Caco-2 (cell line): Measurements from ENCODE around the gene SRPK3. TPM values are rescaled to one million over a fixed set of nuclear protein-coding genes. Genes with fewer than 3 reads are reported as not detected.
A peak's percentile ranks its signal among the peaks of the same experiment; 100 is the strongest.

Experiments used
- BruUV-seq: library from RNA; stranded (reverse); fragments of 400-500 nt; replicated peaks from 2 replicates; lab custom pipeline; 2021; lab: Mats Ljungman, UMichigan
- CTCF ChIA-PET: fragments of 300-600 bp; sonication (Branson Sonifier 250); formaldehyde crosslinking; loops from one replicate; lab custom pipeline; 2022; ENCODE audit warnings: antibody characterized with exemption; lab: Charles Lee
- POLR2A ChIA-PET: fragments of 300-600 bp; sonication (Branson Sonifier 250); formaldehyde crosslinking; loops from one replicate; lab custom pipeline; 2022; ENCODE audit warnings: antibody characterized with exemption; lab: Charles Lee
- DNase-seq, 2 experiments: peaks; one replicate each; pipeline versions ENCODE4 v3.0.0 to v3.0.0-alpha.2; 2020 to 2022
- H3K27me3 ChIP-seq: replicated peaks from 2 replicates; pipeline ENCODE4 v1.6.0; 2011; ENCODE audit warnings: low read length; ENCODE audit not compliant: control insufficient read depth, insufficient read depth
- H3K36me3 ChIP-seq: 2 replicates; pipeline ENCODE4 v1.5.1; 2011; ENCODE audit warnings: low read length; ENCODE audit not compliant: control insufficient read depth, insufficient read depth
- H3K4me1 ChIP-seq: fragments of 250-450 bp; sonication (Bioruptor Pico); 2 replicates; pipeline ENCODE4 v1.5.1; 2020; ENCODE audit warnings: mild to moderate bottlenecking
- H3K4me3 ChIP-seq: 2 replicates; pipeline ENCODE4 v1.5.1; 2011; ENCODE audit warnings: low read depth, mild to moderate bottlenecking, control low read depth, low read length
- H3K9me3 ChIP-seq: fragments of 250-450 bp; sonication (Bioruptor Pico); 2 replicates; pipeline ENCODE4 v1.5.1; 2020; ENCODE audit warnings: mild to moderate bottlenecking, moderate library complexity
- H3K27ac Mint-ChIP-seq: one replicate; pipeline ENCODE4 v1.8.0; 2022; ENCODE audit warnings: mixed read lengths; ENCODE audit not compliant: unreplicated experiment
- H3K27me3 Mint-ChIP-seq: one replicate; pipeline ENCODE4 v1.8.0; 2022; ENCODE audit warnings: mixed read lengths; ENCODE audit not compliant: insufficient read depth, unreplicated experiment
- H3K36me3 Mint-ChIP-seq: one replicate; pipeline ENCODE4 v1.8.0; 2022; ENCODE audit warnings: mild to moderate bottlenecking, mixed read lengths; ENCODE audit not compliant: insufficient read depth, unreplicated experiment
- H3K4me1 Mint-ChIP-seq: one replicate; pipeline ENCODE4 v1.8.0; 2022; ENCODE audit warnings: low read depth, mixed read lengths; ENCODE audit not compliant: unreplicated experiment
- H3K4me3 Mint-ChIP-seq: one replicate; pipeline ENCODE4 v1.8.0; 2022; ENCODE audit warnings: mild to moderate bottlenecking, moderate library complexity, mixed read lengths; ENCODE audit not compliant: unreplicated experiment
- H3K9me3 Mint-ChIP-seq: one replicate; pipeline ENCODE4 v1.8.0; 2022; ENCODE audit warnings: mixed read lengths; ENCODE audit not compliant: unreplicated experiment
- intact Hi-C: fragments of 100-400 bp; cut with micrococcal nuclease; formaldehyde crosslinking; loops from one replicate; pipeline ENCODE4 v1.10.0; 2022; ENCODE audit not compliant: unreplicated experiment
- total RNA-seq: library from RNA; stranded (reverse); gene quantifications from 2 replicates; pipeline ENCODE4 v1.2.3, GENCODE V29; 2022
- TF ChIP-seq, protein P1 (sequence below), 2 experiments: fragments of 200-600 bp in 1 of 2; IDR thresholded peaks; 1 replicate in 1 of 2; 2 replicates in 1 of 2; pipeline versions ENCODE4 v1.5.1 to v1.8.0; 2011 to 2022; ENCODE audit warnings: antibody characterized with exemption in 1 of 2, control low read depth in 1 of 2, inconsistent platforms in 1 of 2, low read depth in 1 of 2, low read length in 1 of 2, mild to moderate bottlenecking in 1 of 2, moderate library complexity in 1 of 2; ENCODE audit not compliant: insufficient read depth in 1 of 2, severe bottlenecking in 1 of 2, unreplicated experiment in 1 of 2

Gene SRPK3
- total RNA-seq, 1 experiment from 2014 or later: not detected

DNA sequence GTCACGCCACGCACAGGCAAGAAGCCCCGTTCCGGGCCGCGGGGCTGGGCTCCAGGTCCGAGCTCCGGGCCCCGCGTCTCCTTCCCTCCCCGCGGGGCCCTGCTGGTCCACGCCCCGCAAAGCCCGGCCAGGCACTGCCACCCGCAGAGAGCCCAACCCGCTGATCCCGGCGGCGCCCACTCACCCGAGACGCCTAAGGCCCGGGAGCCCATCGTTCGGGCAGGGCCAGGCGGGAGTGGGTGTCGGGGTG lies 48.6 kb downstream of the SRPK3 start:
- Mint-ChIP-seq H3K27me3 (no peaks in the 10 kb centered on the region), H3K27ac (no peak overlapping the region), H3K9me3 (no peaks in the 10 kb centered on the region), H3K36me3 (no peaks in the 10 kb centered on the region), H3K4me1 (no peaks in the 10 kb centered on the region), H3K4me3 (no peak overlapping the region)
- no peak overlapping the region for H3K4me3 ChIP-seq
- no peaks in the 10 kb centered on the region for H3K9me3 ChIP-seq
- H3K4me1 ChIP-seq: no peaks in the 10 kb centered on the region
- CTCF ChIA-PET: no interaction called here
- intact Hi-C loops: no loop called here
- BruUV-seq: no TSS peak
- H3K36me3 ChIP-seq: no peaks in the 10 kb centered on the region
- POLR2A ChIA-PET: no interaction called here
- no peaks in the 10 kb centered on the region; the same call in 1 of the 2 replicates for H3K27me3 ChIP-seq
- DNase-seq: no peak
- TF ChIP-seq, protein P1, sequence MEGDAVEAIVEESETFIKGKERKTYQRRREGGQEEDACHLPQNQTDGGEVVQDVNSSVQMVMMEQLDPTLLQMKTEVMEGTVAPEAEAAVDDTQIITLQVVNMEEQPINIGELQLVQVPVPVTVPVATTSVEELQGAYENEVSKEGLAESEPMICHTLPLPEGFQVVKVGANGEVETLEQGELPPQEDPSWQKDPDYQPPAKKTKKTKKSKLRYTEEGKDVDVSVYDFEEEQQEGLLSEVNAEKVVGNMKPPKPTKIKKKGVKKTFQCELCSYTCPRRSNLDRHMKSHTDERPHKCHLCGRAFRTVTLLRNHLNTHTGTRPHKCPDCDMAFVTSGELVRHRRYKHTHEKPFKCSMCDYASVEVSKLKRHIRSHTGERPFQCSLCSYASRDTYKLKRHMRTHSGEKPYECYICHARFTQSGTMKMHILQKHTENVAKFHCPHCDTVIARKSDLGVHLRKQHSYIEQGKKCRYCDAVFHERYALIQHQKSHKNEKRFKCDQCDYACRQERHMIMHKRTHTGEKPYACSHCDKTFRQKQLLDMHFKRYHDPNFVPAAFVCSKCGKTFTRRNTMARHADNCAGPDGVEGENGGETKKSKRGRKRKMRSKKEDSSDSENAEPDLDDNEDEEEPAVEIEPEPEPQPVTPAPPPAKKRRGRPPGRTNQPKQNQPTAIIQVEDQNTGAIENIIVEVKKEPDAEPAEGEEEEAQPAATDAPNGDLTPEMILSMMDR (IDR thresholded peaks at IDR 0.05; ENCODE audit: insufficient read depth in 1 of 2, low read depth in 1 of 2, low read length in 1 of 2, severe bottlenecking in 1 of 2, unreplicated experiment in 1 of 2): no peak

DNA sequence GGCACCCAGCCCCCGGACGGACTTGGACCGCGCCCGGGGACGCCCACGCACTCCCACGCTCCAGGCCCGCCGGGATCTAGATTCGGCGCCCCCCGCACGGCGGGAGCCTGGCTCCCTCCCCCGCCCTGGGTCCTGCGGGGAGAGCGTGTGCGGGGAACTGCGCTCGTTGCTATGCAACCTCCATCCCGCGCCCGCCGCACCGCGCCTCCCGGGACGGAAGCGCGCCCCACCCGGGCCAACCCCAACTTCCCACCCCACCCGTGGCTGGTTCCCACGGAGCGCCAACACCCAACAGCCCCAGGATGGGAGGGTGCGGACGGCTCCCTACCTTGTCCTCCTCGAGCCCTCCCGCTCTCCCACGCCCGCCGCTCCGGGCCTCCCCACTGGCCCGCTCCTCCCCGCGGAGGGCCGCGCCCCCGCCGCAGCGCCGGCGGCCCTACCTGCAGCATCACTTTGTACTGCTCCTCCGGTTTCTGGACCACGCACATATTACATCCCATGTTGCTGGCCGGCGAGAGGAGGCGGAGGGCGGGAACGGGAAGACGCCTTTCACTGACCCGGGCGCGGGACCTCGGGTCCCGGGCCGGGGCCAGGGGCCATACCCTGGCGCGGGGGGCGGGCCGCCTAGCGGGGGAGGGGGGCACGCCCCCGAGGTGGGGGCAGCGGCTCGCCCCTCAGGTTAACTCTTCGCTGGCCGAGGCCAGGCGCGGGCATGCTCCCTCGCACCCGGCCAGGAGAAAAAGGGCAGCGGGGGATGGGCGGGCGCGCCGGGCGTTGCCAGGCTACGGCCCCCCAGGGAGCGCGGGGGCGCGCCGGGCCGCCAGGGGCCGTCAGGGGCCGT lies 49.2 kb downstream of the SRPK3 start, which contains the start of gene PDZD4:
Gene PDZD4, minus strand, starts transcription at position 746 of the 841 bp plus-strand sequence. Its CDS starts 246 bp downstream, at position 500.
- no peaks in the 10 kb centered on the region; the same call in 1 of the 2 replicates for H3K27me3 ChIP-seq
- no peaks in the 10 kb centered on the region for H3K4me1 ChIP-seq
- Mint-ChIP-seq H3K4me3 (peak within 1 kb of the TSS; percentile 33), H3K36me3 (no peaks in the 10 kb centered on the region), H3K4me1 (no peaks in the 10 kb centered on the region), H3K9me3 (no peaks in the 10 kb centered on the region), H3K27me3 (no peaks in the 10 kb centered on the region), H3K27ac (no peak within 1 kb of the TSS)
- intact Hi-C loops: no loop called here
- no peak for DNase-seq
- TF ChIP-seq, protein P1 (IDR thresholded peaks at IDR 0.05; ENCODE audit: insufficient read depth in 1 of 2, low read depth in 1 of 2, low read length in 1 of 2, severe bottlenecking in 1 of 2, unreplicated experiment in 1 of 2): no peak
- H3K9me3 ChIP-seq: no peaks in the 10 kb centered on the region
- ChIA-PET CTCF (no interaction called here), POLR2A (no interaction called here)
- H3K4me3 ChIP-seq: peak within 1 kb of the TSS; percentile 21
- BruUV-seq: no TSS peak
- no peaks in the 10 kb centered on the region for H3K36me3 ChIP-seq

DNA sequence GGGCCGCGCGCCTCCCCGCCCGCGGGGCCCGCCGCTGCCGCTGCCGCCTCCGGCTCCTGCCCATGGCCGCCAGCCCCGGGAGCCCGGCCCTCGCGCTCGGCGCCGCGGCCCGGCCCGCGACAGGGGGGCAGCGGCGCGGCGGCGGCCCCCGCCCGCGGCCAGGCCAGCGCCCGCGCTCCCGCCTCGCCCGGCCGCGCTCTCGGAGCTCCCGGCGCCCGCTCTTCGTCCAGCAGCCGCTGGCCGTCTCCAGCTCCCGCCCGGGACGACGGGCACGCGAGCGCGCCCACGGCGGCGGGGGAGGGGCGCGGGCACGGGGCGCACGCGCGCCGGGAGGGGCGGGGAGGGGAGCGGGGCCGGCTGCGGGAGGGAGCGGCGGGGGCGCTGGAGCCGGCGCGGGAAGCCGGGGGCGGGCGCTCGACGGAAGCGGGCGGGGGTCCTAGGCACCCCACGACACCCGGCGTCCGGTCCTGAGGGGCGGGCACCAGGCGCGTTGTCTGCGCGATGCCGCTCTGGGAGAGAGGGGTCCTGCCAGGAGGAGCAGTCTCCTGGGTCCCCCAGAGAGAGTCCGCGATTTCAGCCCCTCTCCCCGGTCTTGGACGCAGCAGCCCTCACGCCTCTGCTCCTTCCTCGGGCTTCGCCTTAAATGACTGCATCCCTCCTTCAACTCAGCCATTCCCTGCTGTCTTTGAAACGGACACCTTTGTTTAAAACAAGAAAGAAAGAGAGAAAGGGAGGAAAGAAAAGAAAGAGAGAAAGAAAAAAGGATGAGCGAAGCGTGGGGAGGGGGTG lies 50.0 kb downstream of the SRPK3 start:
- TF ChIP-seq, protein P1 (IDR thresholded peaks at IDR 0.05; ENCODE audit: insufficient read depth in 1 of 2, low read depth in 1 of 2, low read length in 1 of 2, severe bottlenecking in 1 of 2, unreplicated experiment in 1 of 2): no peak
- no peaks in the 10 kb centered on the region for H3K9me3 Mint-ChIP-seq
- intact Hi-C loops: no loop called here
- Histone ChIP-seq H3K9me3 (no peaks in the 10 kb centered on the region), H3K36me3 (no peaks in the 10 kb centered on the region), H3K4me1 (no peaks in the 10 kb centered on the region), H3K4me3 (no peak overlapping the region; the same call in 1 of the 2 replicates), H3K27me3 (no peaks in the 10 kb centered on the region; the same call in 1 of the 2 replicates)
- H3K4me1 Mint-ChIP-seq: no peaks in the 10 kb centered on the region
- ChIA-PET POLR2A (no interaction called here), CTCF (no interaction called here)
- no peaks in the 10 kb centered on the region for H3K36me3 Mint-ChIP-seq
- BruUV-seq: no TSS peak
- peak overlapping the region; percentile 33 for H3K4me3 Mint-ChIP-seq
- no peak for DNase-seq
- H3K27me3 Mint-ChIP-seq: no peaks in the 10 kb centered on the region
- H3K27ac Mint-ChIP-seq: no peak overlapping the region
